ENCODE results near the gene FAM20C.

DNA sequence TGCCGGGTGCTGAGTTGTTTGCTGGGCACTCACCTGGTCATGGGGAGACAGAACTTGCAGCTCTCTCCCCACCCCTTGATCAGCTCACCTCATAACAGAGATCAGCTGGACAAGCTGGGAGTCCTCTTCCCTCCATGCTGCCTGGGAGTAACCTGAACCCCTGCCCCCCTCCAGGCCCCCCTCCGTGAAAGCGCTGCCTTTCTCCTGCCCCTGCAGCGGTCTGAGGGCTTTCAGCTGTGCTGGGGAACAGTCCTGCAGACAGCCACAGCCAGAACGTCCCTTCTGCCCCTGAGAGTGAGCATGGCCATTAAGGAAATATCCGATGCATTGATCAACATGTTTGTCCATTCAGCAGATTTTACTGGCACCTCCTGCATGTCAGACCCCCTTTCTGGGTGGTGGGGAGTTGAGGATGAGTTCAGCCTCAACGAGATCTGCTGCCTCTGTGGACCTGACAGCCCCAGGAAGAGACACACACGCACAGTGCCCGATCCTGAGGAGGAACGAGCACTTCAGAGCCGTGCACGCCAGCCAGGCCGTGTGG lies 4.5 kb downstream of the FAM20C start:
- TF ChIP-seq EP300 (IDR thresholded peaks at IDR 0.05) = no peak
- TF ChIP-seq, protein P1, sequence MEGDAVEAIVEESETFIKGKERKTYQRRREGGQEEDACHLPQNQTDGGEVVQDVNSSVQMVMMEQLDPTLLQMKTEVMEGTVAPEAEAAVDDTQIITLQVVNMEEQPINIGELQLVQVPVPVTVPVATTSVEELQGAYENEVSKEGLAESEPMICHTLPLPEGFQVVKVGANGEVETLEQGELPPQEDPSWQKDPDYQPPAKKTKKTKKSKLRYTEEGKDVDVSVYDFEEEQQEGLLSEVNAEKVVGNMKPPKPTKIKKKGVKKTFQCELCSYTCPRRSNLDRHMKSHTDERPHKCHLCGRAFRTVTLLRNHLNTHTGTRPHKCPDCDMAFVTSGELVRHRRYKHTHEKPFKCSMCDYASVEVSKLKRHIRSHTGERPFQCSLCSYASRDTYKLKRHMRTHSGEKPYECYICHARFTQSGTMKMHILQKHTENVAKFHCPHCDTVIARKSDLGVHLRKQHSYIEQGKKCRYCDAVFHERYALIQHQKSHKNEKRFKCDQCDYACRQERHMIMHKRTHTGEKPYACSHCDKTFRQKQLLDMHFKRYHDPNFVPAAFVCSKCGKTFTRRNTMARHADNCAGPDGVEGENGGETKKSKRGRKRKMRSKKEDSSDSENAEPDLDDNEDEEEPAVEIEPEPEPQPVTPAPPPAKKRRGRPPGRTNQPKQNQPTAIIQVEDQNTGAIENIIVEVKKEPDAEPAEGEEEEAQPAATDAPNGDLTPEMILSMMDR (IDR thresholded peaks at IDR 0.05) = no peak

Data from suprapubic skin (tissue), 3 donors.